Keratinocyte (primary cell): ENCODE results near the gene SRCIN1. TPM values are rescaled to one million over a fixed set of nuclear protein-coding genes. Genes with fewer than 3 reads are reported as not detected.
A peak's percentile ranks its signal among the peaks of the same experiment; 100 is the strongest.

Experiments
- DNase-seq: peaks from one replicate; pipeline ENCODE4 v3.0.0-alpha.2; 2011; ENCODE audit warnings: low read depth, missing footprints, low spot score
- FAIRE-seq: peaks from 2 replicates; lab custom pipeline; 2011; peaks lifted over from hg19 to GRCh38; lab: Jason Lieb, UNC
- H2AFZ ChIP-seq: 2 replicates; pipeline ENCODE4 v1.6.0; 2012; ENCODE audit warnings: low read length, control low read depth, inconsistent platforms; ENCODE audit not compliant: control insufficient read depth
- H3K27ac ChIP-seq: 2 replicates; pipeline ENCODE4 v1.5.1; 2011; ENCODE audit warnings: low read length; ENCODE audit not compliant: control insufficient read depth, insufficient read depth
- H3K27me3 ChIP-seq: 3 replicates; pipeline ENCODE4 v1.6.0; 2011; ENCODE audit warnings: low read length; ENCODE audit not compliant: control insufficient read depth, insufficient read depth; ENCODE audit errors: extremely low read depth
- H3K36me3 ChIP-seq, 2 experiments: 2 replicates in 1 of 2; 3 replicates in 1 of 2; pipeline ENCODE4 v1.5.1; 2011; ENCODE audit warnings: low read length in 2 of 2, mild to moderate bottlenecking in 1 of 2; ENCODE audit not compliant: control insufficient read depth in 2 of 2, insufficient read depth in 2 of 2; ENCODE audit errors: extremely low read depth in 1 of 2
- H3K4me1 ChIP-seq: 3 replicates; pipeline ENCODE4 v1.5.1; 2011; ENCODE audit warnings: low read length; ENCODE audit not compliant: control insufficient read depth, insufficient read depth; ENCODE audit errors: extremely low read depth
- H3K4me2 ChIP-seq: 3 replicates; pipeline ENCODE4 v1.6.0; 2011; ENCODE audit warnings: low read depth, low read length; ENCODE audit not compliant: control insufficient read depth, insufficient read depth; ENCODE audit errors: extremely low read depth
- H3K4me3 ChIP-seq, 3 experiments: fragments of 200-600 bp in 1 of 3; sonication (generic) in 1 of 3; 2 replicates in 2 of 3; 3 replicates in 1 of 3; pipeline ENCODE4 v1.5.1; 2011 to 2016; ENCODE audit warnings: low read length in 3 of 3, mild to moderate bottlenecking in 3 of 3, control low read depth in 2 of 3, inconsistent platforms in 1 of 3, low read depth in 1 of 3, mixed read lengths in 1 of 3, mixed run types in 1 of 3, moderate library complexity in 1 of 3; ENCODE audit not compliant: control insufficient read depth in 2 of 3, insufficient read depth in 2 of 3; ENCODE audit errors: extremely low read depth in 1 of 3
- H3K79me2 ChIP-seq: 2 replicates; pipeline ENCODE4 v1.6.0; 2012; ENCODE audit warnings: low read length; ENCODE audit not compliant: control insufficient read depth, insufficient read depth
- H3K9ac ChIP-seq: 3 replicates; pipeline ENCODE4 v1.6.0; 2011; ENCODE audit warnings: low read length; ENCODE audit not compliant: control insufficient read depth, insufficient read depth; ENCODE audit errors: extremely low read depth
- H3K9me1 ChIP-seq: 3 replicates; pipeline ENCODE4 v1.6.0; 2011; ENCODE audit warnings: low read length; ENCODE audit not compliant: control insufficient read depth, insufficient read depth; ENCODE audit errors: extremely low read depth
- H3K9me3 ChIP-seq: 2 replicates; pipeline ENCODE4 v1.5.1; 2012; ENCODE audit warnings: low read depth, low read length; ENCODE audit not compliant: control insufficient read depth
- H4K20me1 ChIP-seq: 3 replicates; pipeline ENCODE4 v1.6.0; 2011; ENCODE audit warnings: low read length; ENCODE audit not compliant: control insufficient read depth, insufficient read depth; ENCODE audit errors: extremely low read depth
- EZH2 ChIP-seq: IDR thresholded peaks from one replicate; pipeline ENCODE4 v1.6.1; 2012; ENCODE audit warnings: inconsistent platforms, mild to moderate bottlenecking, low read length, moderate library complexity
- dilution Hi-C: fragments of 300-500 bp; cut with MboI; formaldehyde crosslinking; loops from one replicate; pipeline ENCODE4 v1.7.0; 2020; ENCODE audit warnings: low sequenced_read_pairs; ENCODE audit not compliant: extremely low pct_ligation_motif_present
- polyA plus RNA-seq, 5 experiments: library from polyadenylated mRNA; depleted of rRNA in 3 of 5; stranded (reverse) in 3 of 5; stranded (forward) in 1 of 5; unstranded in 1 of 5; fragments of >200 nt; gene quantifications; 1 replicate in 1 of 5; 2 replicates in 3 of 5; 3 replicates in 1 of 5; pipeline versions ENCODE4 v1.2.1 to v1.2.3, GENCODE V29; 2011 to 2012; ENCODE audit warnings: missing spikeins in 2 of 5, low read depth in 1 of 5, low replicate concordance in 1 of 5
- TF ChIP-seq, protein P1 (sequence below), 3 experiments: IDR thresholded peaks in 1 of 3; conservative IDR thresholded peaks in 1 of 3; optimal IDR thresholded peaks in 1 of 3; 2 replicates in 2 of 3; 3 replicates in 1 of 3; pipeline versions ENCODE3 to v1.5.1; 2011; ENCODE audit warnings: low read length in 3 of 3, mild to moderate bottlenecking in 3 of 3, moderate library complexity in 2 of 3, control low read depth in 1 of 3, inconsistent platforms in 1 of 3; ENCODE audit not compliant: insufficient read depth in 2 of 3; ENCODE audit errors: extremely low read depth in 1 of 3

Gene SRCIN1
- polyA plus RNA-seq, 1 donor (not counting 4 experiments of a cell fraction or from before 2014, with no cell fraction given) = 0.37 TPM

GRCh38 chr17:38585918-38586529 lies 19.7 kb downstream of the SRCIN1 start:
- FAIRE-seq (no peak), DNase-seq (no peak)
- peaks cover 12% of the 10 kb centered on the region for H3K4me1 ChIP-seq
- no peaks in the 10 kb centered on the region for H3K79me2 ChIP-seq
- dilution Hi-C loops = no loop called here
- H3K4me2 ChIP-seq = no peak overlapping the region
- H3K9me1 ChIP-seq = no peaks in the 10 kb centered on the region
- H3K27me3 ChIP-seq = peaks cover 57% of the 10 kb centered on the region
- no peaks in the 10 kb centered on the region for H3K36me3 ChIP-seq
- no peak overlapping the region for H3K4me3 ChIP-seq
- no peak overlapping the region for H3K27ac ChIP-seq
- no peaks in the 10 kb centered on the region for H4K20me1 ChIP-seq
- TF ChIP-seq, protein P1, sequence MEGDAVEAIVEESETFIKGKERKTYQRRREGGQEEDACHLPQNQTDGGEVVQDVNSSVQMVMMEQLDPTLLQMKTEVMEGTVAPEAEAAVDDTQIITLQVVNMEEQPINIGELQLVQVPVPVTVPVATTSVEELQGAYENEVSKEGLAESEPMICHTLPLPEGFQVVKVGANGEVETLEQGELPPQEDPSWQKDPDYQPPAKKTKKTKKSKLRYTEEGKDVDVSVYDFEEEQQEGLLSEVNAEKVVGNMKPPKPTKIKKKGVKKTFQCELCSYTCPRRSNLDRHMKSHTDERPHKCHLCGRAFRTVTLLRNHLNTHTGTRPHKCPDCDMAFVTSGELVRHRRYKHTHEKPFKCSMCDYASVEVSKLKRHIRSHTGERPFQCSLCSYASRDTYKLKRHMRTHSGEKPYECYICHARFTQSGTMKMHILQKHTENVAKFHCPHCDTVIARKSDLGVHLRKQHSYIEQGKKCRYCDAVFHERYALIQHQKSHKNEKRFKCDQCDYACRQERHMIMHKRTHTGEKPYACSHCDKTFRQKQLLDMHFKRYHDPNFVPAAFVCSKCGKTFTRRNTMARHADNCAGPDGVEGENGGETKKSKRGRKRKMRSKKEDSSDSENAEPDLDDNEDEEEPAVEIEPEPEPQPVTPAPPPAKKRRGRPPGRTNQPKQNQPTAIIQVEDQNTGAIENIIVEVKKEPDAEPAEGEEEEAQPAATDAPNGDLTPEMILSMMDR (optimal IDR thresholded peaks at IDR 0.05 in 1 of 3, IDR thresholded peaks at IDR 0.05 in 1 of 3, conservative IDR thresholded peaks at IDR 0.05 in 1 of 3; ENCODE audit: extremely low read depth in 1 of 3, insufficient read depth in 2 of 3, low read length in 3 of 3) = no peak
- peak; percentile 6 for TF ChIP-seq EZH2
- H2AFZ ChIP-seq = no peak overlapping the region
- no peaks in the 10 kb centered on the region for H3K9me3 ChIP-seq
- H3K9ac ChIP-seq = no peak overlapping the region

GRCh38 chr17:38585056-38585917 lies 20.5 kb downstream of the SRCIN1 start:
- H4K20me1 ChIP-seq = no peaks in the 10 kb centered on the region
- TF ChIP-seq, protein P1 (optimal IDR thresholded peaks at IDR 0.05 in 1 of 3, IDR thresholded peaks at IDR 0.05 in 1 of 3, conservative IDR thresholded peaks at IDR 0.05 in 1 of 3; ENCODE audit: extremely low read depth in 1 of 3, insufficient read depth in 2 of 3, low read length in 3 of 3) = no peak
- no peaks in the 10 kb centered on the region for H3K9me3 ChIP-seq
- H3K27ac ChIP-seq = no peak overlapping the region
- no peaks in the 10 kb centered on the region for H3K36me3 ChIP-seq
- H3K9me1 ChIP-seq = no peaks in the 10 kb centered on the region
- H3K79me2 ChIP-seq = no peaks in the 10 kb centered on the region
- no peak overlapping the region for H3K9ac ChIP-seq
- H3K4me1 ChIP-seq = peaks cover 12% of the 10 kb centered on the region
- no peak overlapping the region for H3K4me2 ChIP-seq
- FAIRE-seq = no peak
- no peak for DNase-seq
- no peak overlapping the region for H2AFZ ChIP-seq
- H3K27me3 ChIP-seq = peaks cover 55% of the 10 kb centered on the region
- dilution Hi-C loops = no loop called here
- no peak overlapping the region for H3K4me3 ChIP-seq
